PC-9 (cell line): Measurements from ENCODE around the gene CXCL17. TPM values are rescaled to one million over a fixed set of nuclear protein-coding genes. Genes with fewer than 3 reads are reported as not detected.

Source experiments
- BruUV-seq: library from RNA; stranded (reverse); fragments of 400-500 nt; replicated peaks from 2 replicates; lab custom pipeline; 2021; lab: Mats Ljungman, UMichigan
- CTCF ChIA-PET: fragments of 300-600 bp; sonication (Branson Sonifier 250); formaldehyde crosslinking; loops from one replicate; lab custom pipeline; 2022; ENCODE audit warnings: antibody characterized with exemption; lab: Charles Lee
- POLR2A ChIA-PET: fragments of 300-600 bp; sonication (Branson Sonifier 250); formaldehyde crosslinking; loops from one replicate; lab custom pipeline; 2022; ENCODE audit warnings: antibody characterized with exemption; ENCODE audit not compliant: unreplicated experiment; lab: Charles Lee
- DNase-seq, 2 experiments: peaks; one replicate each; pipeline versions ENCODE4 v3.0.0 to v3.0.0-alpha.2; 2015 to 2022; ENCODE audit warnings: mixed read lengths in 1 of 2
- H2AFZ ChIP-seq: fragments of 200-600 bp; sonication (generic); 2 replicates; pipeline ENCODE4 v1.8.1; 2017; ENCODE audit warnings: antibody characterized with exemption
- H3F3A ChIP-seq: fragments of 200-600 bp; sonication (generic); 2 replicates; pipeline ENCODE4 v1.8.1; 2017; ENCODE audit warnings: antibody characterized with exemption, mild to moderate bottlenecking, low read depth; ENCODE audit not compliant: insufficient read depth
- H3K27ac ChIP-seq: fragments of 200-600 bp; sonication (generic); 2 replicates; pipeline ENCODE4 v1.6.1; 2016; ENCODE audit warnings: mixed run types
- H3K27me3 ChIP-seq: fragments of 200-600 bp; sonication (generic); 2 replicates; pipeline ENCODE4 v1.6.1; 2016; ENCODE audit warnings: low read depth, mixed run types; ENCODE audit not compliant: insufficient read depth
- H3K36me3 ChIP-seq: fragments of 200-600 bp; sonication (generic); 2 replicates; pipeline ENCODE4 v1.6.1; 2016; ENCODE audit warnings: low read depth, mixed run types
- H3K4me1 ChIP-seq: fragments of 200-600 bp; sonication (generic); replicated peaks from 2 replicates; pipeline ENCODE4 v1.6.1; 2016; ENCODE audit warnings: mixed run types; ENCODE audit not compliant: insufficient read depth
- H3K4me2 ChIP-seq: fragments of 200-600 bp; sonication (generic); 2 replicates; pipeline ENCODE4 v1.6.1; 2017; ENCODE audit warnings: mixed run types
- H3K4me3 ChIP-seq: fragments of 200-600 bp; sonication (generic); 2 replicates; pipeline ENCODE4 v1.6.1; 2016; ENCODE audit warnings: mixed run types
- H3K79me2 ChIP-seq: fragments of 200-600 bp; sonication (generic); 2 replicates; pipeline ENCODE4 v1.6.1; 2017; ENCODE audit warnings: low read depth, mixed run types
- H3K9me2 ChIP-seq: fragments of 200-600 bp; sonication (generic); 2 replicates; pipeline ENCODE4 v1.8.1; 2017; ENCODE audit warnings: mild to moderate bottlenecking; ENCODE audit not compliant: insufficient read depth
- H3K9me3 ChIP-seq: fragments of 200-600 bp; sonication (generic); 2 replicates; pipeline ENCODE4 v1.8.1; 2016; ENCODE audit warnings: low read depth; ENCODE audit not compliant: insufficient read depth
- H4K20me1 ChIP-seq: fragments of 200-600 bp; sonication (generic); 2 replicates; pipeline ENCODE4 v1.8.1; 2017; ENCODE audit not compliant: insufficient read depth
- CTCF ChIP-seq: fragments of 200-600 bp; sonication (generic); conservative IDR thresholded peaks from 2 replicates; pipeline ENCODE4 v1.6.1; 2017; ENCODE audit warnings: mixed run types, antibody characterized with exemption, mild to moderate bottlenecking, moderate library complexity
- EZH2 ChIP-seq: fragments of 200-600 bp; sonication (generic); IDR thresholded peaks from 2 replicates; pipeline ENCODE4 v1.8.0; 2017; ENCODE audit warnings: antibody characterized with exemption, low read depth
- intact Hi-C: fragments of 100-400 bp; cut with micrococcal nuclease; formaldehyde crosslinking; loops from one replicate; pipeline ENCODE4 v1.10.0; 2022; ENCODE audit not compliant: unreplicated experiment
- total RNA-seq: library from RNA; stranded (reverse); gene quantifications from 2 replicates; pipeline ENCODE4 v1.2.3, GENCODE V29; 2021

The CXCL17 gene
- total RNA-seq, 1 experiment from 2014 or later, result 0.41 TPM

- no peaks in the 10 kb centered on the region for H4K20me1 ChIP-seq
- intact Hi-C loops, result no loop called here
- peak in 1 of 2 experiments; percentile 65 for DNase-seq
- H3K36me3 ChIP-seq, result no peaks in the 10 kb centered on the region
- ChIA-PET POLR2A (interaction anchor here (0.6 to 0.7 kb wide), 3 partner anchors 32 to 182 kb away, joined by 4 to 6 read pairs (median 6); no protein-coding TSS in a partner anchor), CTCF (interaction anchor here (0.5 to 2.5 kb wide), 11 partner anchors 10 to 387 kb away, joined by 3 to 29 read pairs (median 5); partner anchors contain the start of gene CEACAM1)
- no peaks in the 10 kb centered on the region for H3K9me2 ChIP-seq
- peak overlapping the region; percentile 71 for H3K4me2 ChIP-seq
- no peaks in the 10 kb centered on the region for H3K79me2 ChIP-seq
- peaks cover 35% of the 10 kb centered on the region for H3F3A ChIP-seq
- peak overlapping the region; percentile 17; the same call in 1 of the 2 replicates for H2AFZ ChIP-seq
- no peaks in the 10 kb centered on the region for H3K9me3 ChIP-seq
- H3K4me3 ChIP-seq, result peak overlapping the region; percentile 16; the same call in 1 of the 2 replicates
- no peaks in the 10 kb centered on the region for H3K27me3 ChIP-seq
- TF ChIP-seq EZH2 (no peak), CTCF (peak; percentile 89)
- peak overlapping the region; percentile 89 for H3K27ac ChIP-seq
- H3K4me1 ChIP-seq, result peaks cover 58% of the 10 kb centered on the region
- no TSS peak for BruUV-seq
These were observed 2.2 kb downstream of the CXCL17 start for GRCh38 chr19:42440357-42441048.

GRCh38 chr19:42436006-42436405, 6.7 kb downstream of the CXCL17 start:
- Histone ChIP-seq H4K20me1 (no peaks in the 10 kb centered on the region), H3F3A (peaks cover 23% of the 10 kb centered on the region), H3K79me2 (no peaks in the 10 kb centered on the region), H2AFZ (no peak overlapping the region), H3K27me3 (no peaks in the 10 kb centered on the region), H3K27ac (no peak overlapping the region), H3K4me3 (no peak overlapping the region), H3K4me1 (peaks cover 31% of the 10 kb centered on the region), H3K9me2 (no peaks in the 10 kb centered on the region), H3K4me2 (no peak overlapping the region), H3K36me3 (no peaks in the 10 kb centered on the region), H3K9me3 (no peaks in the 10 kb centered on the region)
- ChIA-PET CTCF (interaction anchor here (0.7 kb wide), 1 partner anchor 272 kb away, joined by 4 read pairs; no protein-coding TSS in a partner anchor), POLR2A (no interaction called here)
- intact Hi-C loops, result no loop called here
- TF ChIP-seq EZH2 (no peak), CTCF (no peak)
- DNase-seq, result no peak
- BruUV-seq, result no TSS peak

- Histone ChIP-seq H3K36me3 (no peaks in the 10 kb centered on the region), H3K4me2 (no peak overlapping the region), H3K27ac (no peak overlapping the region), H3K4me1 (peaks cover 24% of the 10 kb centered on the region), H4K20me1 (no peaks in the 10 kb centered on the region), H3K9me2 (no peaks in the 10 kb centered on the region), H3K79me2 (no peaks in the 10 kb centered on the region), H2AFZ (no peak overlapping the region), H3K4me3 (no peak overlapping the region), H3F3A (peaks cover 17% of the 10 kb centered on the region), H3K27me3 (no peaks in the 10 kb centered on the region), H3K9me3 (no peaks in the 10 kb centered on the region)
- DNase-seq, result no peak
- intact Hi-C loops, result no loop called here
- ChIA-PET POLR2A (no interaction called here), CTCF (interaction anchor here (0.6 to 0.7 kb wide), 4 partner anchors 91 to 259 kb away, joined by 3 to 11 read pairs (median 5); no protein-coding TSS in a partner anchor)
- BruUV-seq, result no TSS peak
- no peak for TF ChIP-seq CTCF
- TF ChIP-seq EZH2, result no peak
These were observed 7.4 kb downstream of the CXCL17 start for GRCh38 chr19:42435316-42435715.
